K562 (cell line): Measurements from ENCODE around the gene CDC5L. TPM values are rescaled to one million over a fixed set of nuclear protein-coding genes. Genes with fewer than 3 reads are reported as not detected.
A peak's percentile ranks its signal among the peaks of the same experiment; 100 is the strongest.

Experiments
- CBX3 ChIP-seq, 2 experiments: IDR thresholded peaks; 1 replicate in 1 of 2; 2 replicates in 1 of 2; pipeline ENCODE4 v1.6.1; 2012; ENCODE audit warnings: inconsistent platforms in 2 of 2, low read length in 2 of 2, borderline replicate concordance in 1 of 2, control low read depth in 1 of 2
- CHD4 ChIP-seq: fragments of 200-600 bp; sonication (generic); IDR thresholded peaks from 3 replicates; pipeline ENCODE4 v1.6.1; 2012; ENCODE audit warnings: low read depth, mild to moderate bottlenecking, mixed read lengths, low read length, inconsistent platforms; ENCODE audit not compliant: insufficient read depth, insufficient replicate concordance, poor library complexity, severe bottlenecking
- LCOR ChIP-seq: sonication (generic); formaldehyde crosslinking; IDR thresholded peaks from 2 replicates; pipeline ENCODE4 v1.8.0; 2022; ENCODE audit warnings: mild to moderate bottlenecking, missing genetic modification reagents
- MEF2D ChIP-seq: conservative IDR thresholded peaks from 2 replicates; pipeline ENCODE4 v1.6.1; 2016; ENCODE audit warnings: low read depth, missing genetic modification characterization, missing compliant biosample characterization
- MTA2 ChIP-seq: fragments of 450-650 bp; IDR thresholded peaks from 2 replicates; pipeline ENCODE4 v1.6.1; 2016; ENCODE audit warnings: low read depth
- NBN ChIP-seq: fragments of 450-650 bp; IDR thresholded peaks from 2 replicates; pipeline ENCODE4 v1.6.1; 2016; ENCODE audit warnings: low read depth, mild to moderate bottlenecking
- POLR2AphosphoS5 ChIP-seq: IDR thresholded peaks from 2 replicates; pipeline ENCODE4 v1.6.1; 2011; ENCODE audit warnings: mild to moderate bottlenecking, low read depth, low read length, moderate library complexity; ENCODE audit not compliant: control insufficient read depth, insufficient read depth
- TARDBP ChIP-seq: fragments of 450-650 bp; IDR thresholded peaks from 2 replicates; pipeline ENCODE4 v1.6.1; 2016
- TEAD1 ChIP-seq, 2 experiments: fragments of 450-650 bp in 1 of 2; sonication (generic) in 1 of 2; formaldehyde crosslinking; IDR thresholded peaks; 2 replicates each; pipeline versions ENCODE4 v1.4.0 to v1.8.0; 2020 to 2022; ENCODE audit warnings: mild to moderate bottlenecking in 2 of 2, missing genetic modification reagents in 1 of 2
- TEAD4 ChIP-seq, 2 experiments: sonication (generic) in 1 of 2; formaldehyde crosslinking in 1 of 2; IDR thresholded peaks; 2 replicates each; pipeline versions ENCODE4 v1.6.1 to v1.8.0; 2012 to 2022; ENCODE audit warnings: borderline replicate concordance in 1 of 2, inconsistent platforms in 1 of 2, low read length in 1 of 2, mild to moderate bottlenecking in 1 of 2, missing genetic modification reagents in 1 of 2
- USF1 ChIP-seq: sonication (generic); formaldehyde crosslinking; IDR thresholded peaks from 2 replicates; pipeline ENCODE4 v1.9.0; 2022; ENCODE audit warnings: mild to moderate bottlenecking, missing genetic modification reagents
- ZBTB7A ChIP-seq: IDR thresholded peaks from 2 replicates; pipeline ENCODE4 v1.6.1; 2011; ENCODE audit warnings: low read depth, mild to moderate bottlenecking, low read length, moderate library complexity, borderline replicate concordance; ENCODE audit not compliant: control insufficient read depth
- ZNF224 ChIP-seq: sonication (generic); formaldehyde crosslinking; IDR thresholded peaks from 2 replicates; pipeline ENCODE4 v1.8.0; 2022; ENCODE audit warnings: mild to moderate bottlenecking, missing genetic modification reagents
- ZNF347 ChIP-seq: fragments of 450-650 bp; formaldehyde crosslinking; IDR thresholded peaks from 2 replicates; pipeline ENCODE4 v1.4.0; 2020; ENCODE audit warnings: low read depth, mild to moderate bottlenecking, moderate library complexity
- ZNF444 ChIP-seq: fragments of 250-450 bp; sonication (Bioruptor Pico); IDR thresholded peaks from 2 replicates; pipeline ENCODE4 v1.4.0; 2020; ENCODE audit warnings: mild to moderate bottlenecking, moderate library complexity
- polyA plus RNA-seq, 8 experiments: library from polyadenylated mRNA; depleted of rRNA in 4 of 8; stranded (reverse) in 5 of 8; unstranded in 3 of 8; fragments of >200 nt; fragmentation: Nextera tagmentation in 2 of 8; fragmentation: Illumina TruSeq in 1 of 8; extraction: Ambion mirVana in 2 of 8; extraction: Trizol in 1 of 8; gene quantifications; 2 replicates each; pipeline versions ENCODE4 v1.2.1 to v1.2.3, GENCODE V29; 2011 to 2014; ENCODE audit warnings: inconsistent platforms in 1 of 8, missing spikeins in 1 of 8
- total RNA-seq, 7 experiments: library from RNA; depleted of rRNA in 6 of 7; stranded (reverse); fragments of >200 nt in 6 of 7; fragmentation: Illumina TruSeq in 2 of 7; extraction: Trizol in 2 of 7; gene quantifications; 2 replicates each; pipeline versions ENCODE4 v1.2.1 to v1.2.3, GENCODE V29; 2011 to 2021; ENCODE audit warnings: low replicate concordance in 1 of 7

The CDC5L gene
- total and polyA plus RNA-seq, 9 of the 15 experiments (the other 6 are each of a cell fraction or from before 2014, with no cell fraction given), result 22.3 to 44.2 (median 30.8) TPM

- TF ChIP-seq ZNF444 (CRISPR knock-in tag), result no peak
- no peak for TF ChIP-seq ZNF224 (CRISPR knock-in tag)
- no peak for TF ChIP-seq CHD4
- TF ChIP-seq ZNF347 (CRISPR knock-in tag), result no peak
- peak; percentile 55; the same call in 1 of the 2 replicates for TF ChIP-seq TEAD4 (IDR thresholded peaks at IDR 0.05; ENCODE audit: low read length)
- no peak for TF ChIP-seq TEAD4 (CRISPR knock-in tag; IDR thresholded peaks at IDR 0.05; ENCODE audit: borderline replicate concordance)
- no peak for TF ChIP-seq NBN
- no peak for TF ChIP-seq TEAD1 (CRISPR knock-in tag; IDR thresholded peaks at IDR 0.05)
- TF ChIP-seq LCOR (CRISPR knock-in tag), result no peak
- TF ChIP-seq POLR2AphosphoS5, result peak; percentile 63; the same call in 1 of the 2 replicates
- TF ChIP-seq CBX3 (IDR thresholded peaks at IDR 0.05; ENCODE audit: borderline replicate concordance in 1 of 2, low read length in 2 of 2), result 0 out of 3 replicates have a peak, but pooled peaks of 1 of the 2 experiments have one; percentile 9
- no peak for TF ChIP-seq MEF2D (tag)
- peak; percentile 16; the same call in 1 of the 2 replicates for TF ChIP-seq ZBTB7A
- TF ChIP-seq TARDBP, result no peak
- peak; percentile 19; the same call in 1 of the 2 replicates for TF ChIP-seq MTA2
- peak; percentile 8; the same call in 1 of the 2 replicates for TF ChIP-seq USF1 (CRISPR knock-in tag)
These were observed 84.9 kb downstream of the CDC5L start (continued) for GRCh38 chr6:44472250-44472945.
